HG03108 (cell line): ENCODE results near the gene ANKRD18A.
"Not testable (repeated sequence)": the region's sequence is repeated elsewhere in the genome, so short reads cannot be mapped to it uniquely, and the experiment has no call there.

Source experiments
- ATAC-seq: cut with Tn5 transposase; IDR thresholded peaks from one replicate; pipeline ENCODE4 v1.9.1; 2021; ENCODE audit warnings: moderate library complexity; ENCODE audit not compliant: unreplicated experiment

The ANKRD18A gene

DNA sequence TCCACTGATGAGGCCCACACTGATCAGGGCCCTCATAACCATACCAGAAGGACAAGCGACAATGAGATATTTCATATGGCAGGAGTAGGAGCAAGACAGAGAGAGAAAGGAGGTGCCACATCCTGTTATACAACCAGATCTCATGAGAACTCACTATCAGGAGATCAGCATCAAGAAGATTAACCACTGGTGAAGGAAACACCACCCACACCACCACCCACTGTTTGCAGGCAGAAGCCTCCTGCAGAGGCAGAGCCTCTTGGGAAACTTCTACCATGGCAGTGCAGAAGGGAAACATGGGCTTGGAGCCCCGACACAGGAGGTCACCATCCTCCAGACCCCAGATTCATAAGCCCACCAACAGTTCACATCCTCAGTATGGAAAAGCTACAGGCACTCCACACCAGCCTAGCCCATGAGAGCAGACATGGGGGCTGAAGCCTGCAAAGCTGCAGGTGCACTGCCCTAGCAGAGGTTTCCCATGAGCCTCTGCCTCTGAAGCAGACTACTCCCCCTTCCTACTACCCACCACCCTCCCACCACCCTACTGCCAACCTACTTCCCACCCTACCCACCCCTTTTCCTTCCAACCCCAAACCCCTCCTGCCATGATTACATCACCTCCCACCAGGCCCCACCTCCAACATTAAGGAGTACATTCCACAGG lies 73.8 kb downstream of the ANKRD18A start:
- ATAC-seq, result not testable (repeated sequence)

DNA sequence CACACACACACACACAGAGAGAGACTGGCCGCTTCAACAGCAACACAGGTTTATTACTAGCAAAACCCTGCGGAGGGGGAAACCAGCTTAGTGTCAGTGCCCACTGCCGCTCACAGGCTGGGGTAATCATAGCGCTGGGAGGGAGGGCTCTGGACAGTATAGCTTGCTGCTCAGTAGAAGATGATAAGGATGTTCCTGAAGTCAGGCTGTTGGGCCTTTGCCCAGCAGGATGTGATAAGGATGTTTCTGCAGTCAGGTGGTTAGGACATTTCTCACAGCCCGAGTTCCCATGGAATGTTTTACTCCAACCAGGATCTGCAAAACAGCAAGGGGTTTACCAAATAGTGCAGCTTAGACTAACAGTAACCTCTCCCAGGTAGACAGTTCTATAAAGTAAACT lies 79.9 kb downstream of the ANKRD18A start:
- not testable (repeated sequence) for ATAC-seq

DNA sequence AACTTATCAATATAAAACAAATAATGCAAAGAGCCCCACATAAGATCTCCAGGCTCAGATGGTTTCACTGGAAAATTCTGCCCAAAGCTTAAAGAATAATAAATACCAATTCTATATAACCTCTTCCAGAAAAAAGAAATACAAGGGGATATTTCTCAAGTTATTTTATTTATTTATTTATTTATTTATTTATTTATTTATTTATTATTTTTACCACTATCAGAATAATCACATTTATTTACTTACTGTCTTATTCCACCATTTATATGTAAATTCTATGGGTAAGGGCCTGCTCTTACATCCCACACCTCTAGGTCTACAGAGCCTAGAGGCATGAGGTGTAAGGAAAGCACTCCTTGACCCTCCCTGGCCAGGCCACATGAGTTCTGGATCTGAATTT lies 91.1 kb downstream of the ANKRD18A start:
- no peak for ATAC-seq

DNA sequence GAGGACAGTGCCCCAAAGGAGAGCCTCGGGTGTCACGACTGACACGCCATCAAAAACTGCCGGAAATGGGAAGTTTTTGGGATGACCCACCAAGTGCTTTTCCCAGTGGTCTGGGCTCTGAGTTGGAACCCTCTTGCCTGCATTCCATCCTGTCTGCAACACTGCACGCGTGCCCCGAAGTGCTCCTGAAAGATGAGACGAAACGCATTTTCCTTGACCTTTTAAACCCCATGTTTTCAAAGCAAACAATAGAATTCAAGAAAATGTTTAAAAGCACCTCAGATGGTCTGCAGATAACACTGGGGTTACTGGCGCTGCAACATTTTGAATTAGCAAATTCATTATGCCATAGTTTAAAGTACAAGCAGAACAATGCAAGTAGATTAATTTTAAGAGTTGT lies 92.9 kb downstream of the ANKRD18A start:
- no peak for ATAC-seq

DNA sequence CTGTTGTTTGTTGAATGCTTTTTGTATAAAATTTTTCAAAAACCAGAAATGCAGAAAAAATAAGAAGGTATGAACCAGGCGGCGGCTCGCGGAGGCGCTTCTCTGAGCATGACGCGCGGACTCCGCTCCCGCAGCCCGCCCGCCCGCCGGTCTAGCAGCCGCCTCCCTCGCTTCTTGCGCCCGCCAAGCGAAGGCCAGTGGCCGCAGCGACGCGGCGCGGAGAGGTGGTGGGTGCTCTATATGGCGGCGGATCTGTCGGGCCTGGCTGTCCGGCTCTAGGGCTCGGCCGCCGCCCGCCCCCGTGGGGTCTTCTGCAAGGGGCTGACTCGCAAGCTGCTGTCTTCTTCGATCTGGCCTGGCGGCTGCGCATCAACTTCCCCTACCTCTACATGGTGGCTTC lies 93.8 kb downstream of the ANKRD18A start:
- no peak for ATAC-seq

DNA sequence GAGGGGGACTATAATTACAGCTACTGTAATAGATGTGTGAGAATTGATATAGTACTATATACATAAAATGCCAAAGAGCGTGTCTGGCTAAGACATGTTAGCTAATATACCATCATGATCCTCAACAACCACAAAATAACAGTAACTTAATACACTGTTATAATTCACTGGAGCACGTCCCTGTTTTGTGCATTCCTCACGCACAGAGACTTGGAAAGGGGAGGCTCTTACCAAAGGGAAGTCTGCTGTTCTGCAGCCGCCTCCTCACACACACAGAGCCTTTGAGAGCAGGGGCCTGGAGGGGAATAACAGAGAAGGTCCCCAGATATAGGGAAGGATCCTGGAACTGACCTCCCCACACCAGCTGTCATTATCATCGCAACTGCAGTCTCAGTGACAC lies 97.3 kb downstream of the ANKRD18A start:
- ATAC-seq, result no peak

DNA sequence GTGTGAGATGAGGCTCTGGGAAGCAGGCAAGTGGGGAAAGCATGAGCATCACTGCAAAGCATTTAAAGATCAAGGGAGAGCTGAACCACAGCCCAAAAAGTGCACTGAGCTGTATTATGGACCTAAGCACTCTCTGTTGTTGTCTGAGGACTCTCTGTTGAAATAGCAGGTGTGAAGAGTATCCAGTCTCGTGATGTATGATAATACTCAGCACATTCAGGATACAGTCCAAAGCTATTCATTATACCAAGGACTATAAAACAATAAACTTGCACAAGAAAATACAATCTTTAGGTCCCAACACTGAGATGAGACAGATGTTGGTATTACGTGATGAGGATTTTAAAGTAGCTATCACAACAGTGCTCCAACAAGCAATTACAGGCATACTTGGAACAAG lies 98.6 kb downstream of the ANKRD18A start:
- no peak for ATAC-seq
